Measurements from ENCODE around the gene SESTD1. TPM values are rescaled to one million over a fixed set of nuclear protein-coding genes. Genes with fewer than 3 reads are reported as not detected.

SESTD1 gene
- total and polyA plus RNA-seq, 2 of the 4 experiments (the other 2 are of a cell fraction): 8.4 to 12.7 TPM

GRCh38 chr2:179304424-179304823, 39.8 kb upstream of the SESTD1 start:
- CTCF ChIA-PET: no interaction called here
- Histone ChIP-seq H3K36me3 (ENCODE audit: control insufficient read depth, insufficient read depth, low read length) (no peaks in the 10 kb centered on the region), H3K79me1 (ENCODE audit: low read depth in 1 of 2, low read length in 2 of 2) (no peaks in the 10 kb centered on the region), H3K9me3 (ENCODE audit: control insufficient read depth, insufficient read depth, low read length) (no peaks in the 10 kb centered on the region), H4K8ac (ENCODE audit: low read depth in 2 of 2, low read length in 2 of 2) (no peak overlapping the region), H3K27ac (ENCODE audit: insufficient read depth, low read length) (no peak overlapping the region), H3K9ac (ENCODE audit: low read depth, low read length) (no peak overlapping the region), H2BK20ac (ENCODE audit: low read depth, low read length) (no peak overlapping the region), H2BK120ac (ENCODE audit: low read depth, low read length) (no peak overlapping the region), H4K5ac (ENCODE audit: low read depth, low read length) (no peak overlapping the region), H3K4ac (ENCODE audit: low read depth, low read length) (no peak overlapping the region), H2AK5ac (ENCODE audit: low read depth, low read length) (no peak overlapping the region), H4K91ac (ENCODE audit: insufficient read depth, low read depth, low read length) (no peak overlapping the region), H2BK15ac (ENCODE audit: low read depth, low read length) (no peak overlapping the region), H3K27me3 (ENCODE audit: control insufficient read depth, insufficient read depth, low read length) (peaks cover 2% of the 10 kb centered on the region; the same call in 1 of the 2 replicates), H3K14ac (replicated peaks; ENCODE audit: low read depth, low read length) (no peak overlapping the region), H2BK5ac (ENCODE audit: low read depth, low read length, poor library complexity, severe bottlenecking) (no peak overlapping the region), H2AFZ (replicated peaks; ENCODE audit: low read length, poor library complexity) (no peak overlapping the region), H3K23ac (ENCODE audit: low read depth, low read length) (no peak overlapping the region), H2AK9ac (replicated peaks; ENCODE audit: low read depth, low read length, poor library complexity) (no peak overlapping the region), H4K20me1 (ENCODE audit: insufficient read depth, low read length) (no peaks in the 10 kb centered on the region), H3K4me2 (ENCODE audit: low read depth, low read length) (no peak overlapping the region), H3K56ac (ENCODE audit: extremely low read depth, insufficient read depth, low read length) (no peak overlapping the region), H3K4me1 (ENCODE audit: control insufficient read depth, insufficient read depth, low read length) (peaks cover 2% of the 10 kb centered on the region; the same call in 1 of the 2 replicates), H3K18ac (ENCODE audit: low read depth, low read length) (no peak overlapping the region), H3K9me1 (ENCODE audit: insufficient read depth, low read length) (no peaks in the 10 kb centered on the region), H3K4me3 (ENCODE audit: insufficient read depth, low read depth, low read length) (no peak overlapping the region)
- intact Hi-C loops (cut with micrococcal nuclease): no loop called here
- dilution Hi-C loops (cut with HindIII; ENCODE audit: low sequenced_read_pairs, unreplicated experiment): no loop called here
- in situ Hi-C loops (cut with MboI; ENCODE audit: low sequenced_read_pairs): no loop called here
- TF ChIP-seq CEBPB (IDR thresholded peaks at IDR 0.05; ENCODE audit: low read depth, low read length): no peak
- no peak for TF ChIP-seq POLR2A (IDR thresholded peaks at IDR 0.05; ENCODE audit: low read depth, low read length)
- TF ChIP-seq MAFK (IDR thresholded peaks at IDR 0.05; ENCODE audit: low read depth, low read length): no peak
- TF ChIP-seq CTCF (conservative IDR thresholded peaks at IDR 0.05; ENCODE audit: low read depth, low read length): no peak
- TF ChIP-seq FOS (IDR thresholded peaks at IDR 0.05; ENCODE audit: low read depth, low read length): no peak
- TF ChIP-seq RAD21 (IDR thresholded peaks at IDR 0.05; ENCODE audit: low read length): no peak
- TF ChIP-seq BHLHE40 (IDR thresholded peaks at IDR 0.05; ENCODE audit: low read depth, low read length): no peak
- no peak for TF ChIP-seq MAZ (IDR thresholded peaks at IDR 0.05; ENCODE audit: borderline replicate concordance, low read depth, low read length)
- TF ChIP-seq CHD1 (IDR thresholded peaks at IDR 0.05; ENCODE audit: low read depth, low read length): no peak
- 0 to 100% methylated on average over 1 of the region's 2 CpGs for WGBS, 2 experiments (ENCODE audit: extremely low coverage in 2 of 2, insufficient read length in 1 of 2)
- POLR2A ChIA-PET (ENCODE audit: unreplicated experiment): no interaction called here
- DNase-seq (no peak), ATAC-seq (ENCODE audit: low read depth) (no peak)
- BruUV-seq (replicated peaks): no TSS peak
